ENCODE results near the gene PLEKHG3.

PLEKHG3 gene

DNA sequence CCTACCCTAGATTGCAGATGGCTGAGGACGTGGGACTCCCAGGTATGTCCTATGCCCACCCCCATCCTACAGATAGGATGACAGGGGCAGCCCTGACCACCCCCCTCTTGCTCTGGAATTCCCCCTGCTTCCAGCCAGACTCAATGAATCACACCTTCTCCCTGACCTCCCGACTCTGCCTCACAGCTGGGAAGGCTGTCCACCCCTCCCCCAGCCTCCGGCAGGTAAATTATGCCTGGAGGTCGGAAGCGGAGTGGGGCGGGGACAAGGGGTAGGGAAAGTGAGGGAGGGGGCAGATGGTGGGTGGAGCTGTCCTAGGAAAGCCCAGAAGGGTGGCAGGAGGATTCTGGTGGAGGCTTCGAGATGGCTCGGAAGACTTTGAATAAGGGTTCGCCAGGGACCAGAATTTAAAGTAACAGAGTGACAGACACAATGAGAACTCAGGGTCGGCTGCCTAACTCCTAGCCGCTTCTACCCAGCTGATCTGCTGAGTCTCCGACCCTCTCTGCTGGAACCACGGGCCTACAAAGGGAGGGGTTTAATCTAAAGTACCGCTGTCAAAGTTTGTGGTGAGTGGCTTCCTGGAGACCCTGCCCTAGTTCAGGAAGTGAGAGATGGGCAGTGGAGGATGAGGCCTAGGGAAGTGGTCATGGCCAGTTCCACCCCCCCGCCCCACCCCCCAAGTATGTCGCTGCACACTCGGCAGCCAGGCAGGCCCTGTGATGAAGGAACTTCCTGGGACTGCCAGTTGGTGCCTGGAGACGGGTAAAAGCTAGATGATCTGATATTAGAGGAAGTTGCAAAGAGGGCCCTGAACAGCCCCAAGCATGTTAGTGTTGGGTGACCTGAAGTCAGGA is 4.2 kb downstream of the PLEKHG3 start:
- no peak for DNase-seq

DNA sequence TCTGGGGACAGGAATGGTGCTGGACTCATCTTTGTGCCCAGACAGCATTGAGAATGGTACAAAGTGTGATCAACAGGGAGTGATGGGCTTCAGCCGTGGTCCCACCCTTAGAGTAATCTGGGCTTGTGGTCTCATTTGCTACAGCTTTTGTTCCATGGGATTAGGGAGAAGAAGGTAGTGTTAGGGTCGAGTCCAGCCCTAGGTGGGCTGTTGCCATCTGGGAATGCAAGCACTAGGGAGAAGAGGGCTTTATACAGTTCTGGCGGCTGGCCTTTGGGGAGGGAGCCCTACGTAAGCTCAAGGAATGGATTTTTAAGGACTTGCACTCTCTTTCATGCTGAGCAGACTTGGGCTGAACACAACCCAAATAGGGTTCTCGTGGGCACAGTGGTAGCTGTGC is 4.9 kb downstream of the PLEKHG3 start:
- DNase-seq, result no peak

DNA sequence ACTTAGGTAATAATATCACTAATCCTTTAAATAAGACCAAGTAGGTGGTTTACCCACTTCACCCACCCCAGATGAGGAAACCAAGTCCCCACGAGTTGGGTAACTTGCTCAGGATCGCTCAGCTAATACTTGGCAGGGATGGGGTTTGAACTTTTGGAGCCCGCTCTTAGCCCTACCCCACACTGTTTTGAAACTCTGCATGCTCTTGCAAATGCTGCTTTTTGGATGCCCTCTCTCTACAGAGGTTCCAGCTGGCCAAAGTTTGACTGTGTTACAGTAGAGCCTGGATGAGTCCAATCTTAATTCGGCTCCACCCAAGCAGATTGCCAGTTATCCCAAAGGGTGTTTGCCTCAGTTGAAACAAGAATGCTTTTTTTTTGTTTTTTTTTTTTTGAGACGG is 6.8 kb downstream of the PLEKHG3 start:
- no peak for DNase-seq

DNA sequence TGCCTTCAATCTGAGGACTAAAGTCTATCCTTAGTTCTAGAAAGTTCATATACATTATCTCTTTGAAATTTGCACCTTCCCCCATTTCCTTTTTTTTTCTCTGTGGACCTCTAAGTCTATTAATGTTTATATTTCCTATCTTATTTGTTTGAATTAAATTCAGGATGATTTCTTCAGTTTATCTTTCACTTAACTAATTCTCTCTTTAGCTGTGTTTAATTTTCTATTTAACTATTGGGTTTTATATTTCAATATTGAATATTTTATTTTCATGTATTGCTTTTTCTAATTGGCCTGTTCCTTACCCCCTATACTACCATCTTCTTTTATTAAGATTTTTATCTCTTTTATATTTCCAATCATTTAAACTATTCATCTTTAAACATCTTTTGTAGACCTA is 9.5 kb downstream of the PLEKHG3 start:
- no peak for DNase-seq

DNA sequence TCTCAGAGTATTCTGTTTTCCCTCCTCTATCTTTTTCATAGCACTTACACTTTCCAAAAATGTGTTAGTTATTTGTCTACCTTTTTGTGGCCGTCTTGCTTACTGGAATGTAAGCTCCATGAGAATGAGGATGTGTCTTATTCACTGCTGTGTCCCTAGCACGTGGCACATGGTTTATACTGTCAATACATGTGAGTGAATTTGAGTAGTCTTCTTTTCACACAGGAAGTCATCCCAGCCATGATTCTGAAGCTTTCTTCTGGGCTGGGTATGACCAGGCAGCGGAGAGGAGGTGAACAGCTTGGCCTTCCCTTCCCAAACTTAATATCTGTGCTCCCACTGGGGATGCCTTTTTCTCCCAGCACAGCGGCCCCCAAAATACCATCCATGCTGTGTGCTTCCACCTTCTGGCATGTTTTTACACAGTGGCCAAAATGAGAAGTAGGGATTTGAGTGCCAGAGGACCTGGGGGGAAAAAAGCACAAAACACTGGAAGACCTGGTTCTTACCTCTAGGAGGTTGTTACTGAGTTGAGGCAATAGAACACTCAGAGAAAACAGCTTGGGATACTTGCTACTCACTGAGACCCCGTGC is 10.3 kb downstream of the PLEKHG3 start:
- DNase-seq, result no peak

DNA sequence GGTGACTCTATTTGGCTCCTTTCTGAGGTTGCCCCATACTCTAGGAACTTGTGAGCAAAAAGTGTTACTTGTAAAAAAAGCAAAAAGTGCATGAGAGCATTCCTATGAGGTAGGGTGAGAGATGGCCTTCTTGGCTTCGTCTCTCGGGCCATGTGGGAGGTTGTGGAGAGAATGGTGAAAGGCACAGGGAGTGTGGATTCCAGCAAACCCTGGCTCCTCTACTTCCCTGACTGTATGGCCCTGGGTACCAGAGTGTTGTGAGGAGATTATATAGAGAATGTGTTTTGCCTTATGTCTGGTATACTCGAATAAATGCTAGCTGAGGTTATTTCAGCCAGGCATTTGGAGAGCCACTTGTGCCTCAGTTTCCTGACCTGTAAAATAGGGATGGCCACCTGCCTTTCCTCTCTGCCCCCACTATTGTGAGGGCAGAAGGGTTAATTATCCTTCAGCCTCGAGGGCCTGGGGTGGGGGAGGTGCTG is 11.0 kb downstream of the PLEKHG3 start:
- DNase-seq, result no peak

DNA sequence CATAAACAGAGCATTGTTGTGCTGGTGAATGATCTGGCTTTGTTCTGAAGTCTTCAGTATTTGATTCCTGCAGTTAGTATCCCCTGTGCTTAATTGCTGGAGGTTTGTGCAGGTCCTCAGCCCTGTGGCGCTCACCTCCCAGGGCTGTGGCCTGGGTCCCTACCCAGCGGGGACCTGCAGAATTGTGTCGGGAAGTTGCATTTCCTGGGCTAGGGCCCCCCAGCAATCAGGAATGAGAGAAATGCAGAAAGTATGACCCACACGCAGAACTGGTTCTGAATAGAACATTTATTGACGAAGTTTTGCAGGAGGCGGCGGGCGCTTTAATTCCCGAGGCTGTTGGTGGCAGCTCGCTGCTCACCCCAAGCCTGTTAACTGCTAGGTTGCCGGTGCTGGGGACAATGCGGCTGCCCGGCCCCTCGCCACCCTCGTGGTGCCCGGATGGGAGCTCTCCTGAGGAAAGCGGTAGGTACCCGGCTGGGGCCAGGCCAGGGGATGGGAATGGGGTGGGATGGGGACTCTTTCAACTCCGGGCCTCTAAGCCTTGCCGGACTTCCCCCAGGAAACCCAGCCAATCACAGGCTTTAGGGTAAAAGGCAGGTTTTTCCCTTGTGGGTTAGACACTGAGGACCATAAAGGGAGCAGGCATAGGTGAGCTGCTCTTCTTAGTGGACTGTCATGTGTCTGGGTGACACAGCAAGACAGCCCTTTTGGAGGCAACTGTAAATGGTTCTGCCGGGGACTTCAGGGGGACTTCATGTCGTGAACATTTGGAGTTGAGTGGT is 11.6 kb downstream of the PLEKHG3 start:
- no peak for DNase-seq

DNA sequence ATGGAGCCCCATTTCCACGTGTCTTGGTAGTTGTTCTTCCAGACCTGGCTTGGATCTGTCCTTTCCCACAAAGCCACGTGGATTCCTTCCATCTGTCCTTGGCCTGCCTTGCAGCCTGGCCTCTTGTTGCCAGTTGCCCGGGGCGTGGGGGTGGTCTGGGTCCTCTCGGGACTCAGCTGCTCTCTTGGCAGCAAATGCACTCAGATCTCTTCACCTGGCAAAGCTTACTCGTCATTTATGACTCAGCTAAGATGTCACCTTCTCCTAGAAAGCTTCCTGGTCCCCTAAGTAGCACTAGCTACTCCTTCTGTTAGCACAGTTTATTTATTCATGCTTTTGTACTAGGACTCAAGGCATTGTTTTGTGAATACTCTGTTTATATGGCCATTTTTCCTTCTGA is 13.6 kb downstream of the PLEKHG3 start:
- no peak for DNase-seq

DNA sequence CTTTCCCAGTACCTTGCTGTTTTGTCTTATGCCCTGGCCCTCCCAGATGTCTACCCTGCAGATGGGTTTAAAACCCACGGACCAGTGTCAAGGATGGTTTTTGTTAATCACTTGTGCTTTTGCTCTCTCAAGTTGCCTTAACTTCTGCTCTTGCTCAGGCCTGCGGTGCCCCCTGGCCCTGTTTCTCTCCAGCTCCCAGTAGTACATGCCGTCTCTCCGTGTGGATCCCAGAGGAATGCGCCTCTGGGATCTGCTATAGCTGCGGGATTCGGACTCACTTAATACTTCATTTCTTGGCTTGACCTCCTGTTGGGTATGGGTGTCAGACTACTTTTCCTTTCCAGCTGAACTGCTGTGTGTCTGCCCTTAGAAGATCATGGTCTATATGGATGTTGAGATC is 14.5 kb downstream of the PLEKHG3 start:
- DNase-seq, result no peak

DNA sequence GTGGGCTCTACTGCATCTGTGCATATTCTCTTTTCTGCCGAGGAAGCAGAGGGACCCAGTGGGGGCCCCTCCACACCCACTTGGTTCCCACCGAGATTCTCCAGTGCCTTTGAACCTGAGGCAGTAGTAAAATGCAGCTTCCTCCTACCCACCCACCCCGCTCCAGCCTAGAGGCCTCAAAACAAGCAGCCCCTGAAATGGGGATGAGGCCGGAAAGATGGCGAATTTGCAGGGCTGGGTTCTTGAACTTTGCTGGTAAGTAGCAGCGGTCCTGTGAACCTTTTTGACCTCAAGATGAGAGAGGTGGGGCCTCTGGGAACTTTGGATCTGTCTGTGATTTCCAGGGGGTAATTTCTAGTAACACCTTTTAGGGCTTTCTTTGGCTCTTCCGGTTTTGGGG is 15.4 kb downstream of the PLEKHG3 start:
- no peak for DNase-seq

DNA sequence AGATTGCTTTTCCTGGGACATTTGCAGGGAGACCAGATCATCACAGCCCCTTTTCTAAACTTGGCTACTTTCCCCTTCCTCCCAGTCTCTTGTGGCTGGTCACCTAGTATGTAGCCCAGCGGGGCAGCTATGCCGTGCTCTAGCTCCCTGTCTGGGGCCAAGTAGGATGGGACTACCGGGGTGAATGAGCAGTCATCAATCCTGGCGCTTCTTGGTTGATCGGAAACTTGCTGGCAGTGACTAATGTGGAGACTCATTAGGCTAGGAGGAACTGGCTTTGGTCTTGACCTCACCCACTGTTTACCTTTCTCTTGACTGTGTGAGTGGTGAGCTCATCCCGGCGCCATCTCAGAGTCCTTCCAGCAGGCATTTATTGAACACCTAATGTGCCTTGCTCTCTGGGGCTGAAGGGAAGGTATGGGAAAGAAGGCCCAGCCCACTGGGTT is 15.9 kb downstream of the PLEKHG3 start:
- DNase-seq, result no peak

DNA sequence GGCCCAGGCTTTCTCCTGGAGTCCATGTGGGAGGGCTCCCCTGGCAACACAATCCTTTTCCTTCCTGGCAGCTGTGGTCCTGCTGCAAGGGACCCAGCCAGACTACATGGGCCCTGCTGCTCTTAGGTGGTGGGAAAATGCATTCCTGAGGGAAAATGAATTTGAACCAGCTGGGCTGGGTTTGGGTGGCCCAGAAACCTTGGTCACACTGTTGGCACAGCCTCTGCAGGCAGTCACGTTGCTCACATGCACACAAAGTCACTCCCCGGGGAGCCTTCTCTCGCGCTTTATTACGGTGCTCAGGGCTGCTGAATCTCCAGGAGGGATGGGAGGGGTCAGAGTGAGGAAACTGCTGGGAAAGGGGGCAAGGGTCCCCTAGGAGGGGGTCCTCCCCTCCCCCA is 17.2 kb downstream of the PLEKHG3 start:
- no peak for DNase-seq

DNA sequence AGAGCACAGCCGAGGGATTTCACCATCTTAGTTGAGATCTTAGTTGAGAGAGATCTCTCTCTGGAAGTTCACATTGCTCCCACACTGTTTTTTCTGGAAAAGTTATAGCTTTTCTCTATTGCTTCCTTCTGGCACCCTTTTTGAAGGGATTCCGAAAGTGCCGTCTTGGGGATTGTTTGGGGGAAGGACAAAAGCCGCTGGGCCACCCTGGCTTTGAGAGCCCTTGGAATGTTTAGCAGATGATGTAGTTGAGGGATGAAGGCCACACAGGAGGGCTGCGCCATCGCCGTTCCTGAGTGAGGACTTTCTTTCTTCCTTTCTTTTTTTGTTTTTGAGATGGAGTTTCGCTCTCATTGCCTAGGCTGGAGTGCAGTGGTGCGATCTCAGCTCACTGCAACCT is 17.7 kb downstream of the PLEKHG3 start:
- DNase-seq, result no peak

DNA sequence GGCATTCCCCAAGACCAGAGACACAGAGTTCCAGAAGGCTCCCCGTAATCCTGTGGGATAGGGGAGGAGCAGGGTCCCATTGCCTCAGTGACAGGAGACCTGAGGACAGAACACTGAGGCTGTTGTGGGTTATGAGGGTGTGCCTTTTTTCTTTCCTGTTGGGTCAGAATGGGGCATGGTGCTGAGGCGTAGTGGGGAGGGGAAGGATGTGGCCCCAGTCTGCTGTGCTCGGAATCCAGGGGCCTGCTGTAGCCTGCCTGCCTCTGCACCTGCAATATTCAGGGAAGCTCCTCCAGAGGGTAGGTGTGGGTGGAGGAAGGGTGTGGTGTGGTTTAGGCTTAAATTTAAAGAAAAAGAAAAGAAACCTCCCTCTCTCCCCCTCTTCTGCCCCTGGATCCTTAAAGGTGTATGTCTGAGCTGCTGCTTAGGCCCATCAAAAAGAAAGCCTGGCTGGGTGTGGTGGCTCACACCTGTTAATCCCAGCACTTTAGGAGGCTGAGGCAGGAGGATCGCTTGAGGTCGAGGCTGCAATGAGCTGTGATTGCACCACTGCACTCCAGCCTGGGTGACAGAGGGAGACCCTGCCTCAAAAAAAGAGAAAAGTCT is 18.7 kb downstream of the PLEKHG3 start:
- DNase-seq, result no peak

DNA sequence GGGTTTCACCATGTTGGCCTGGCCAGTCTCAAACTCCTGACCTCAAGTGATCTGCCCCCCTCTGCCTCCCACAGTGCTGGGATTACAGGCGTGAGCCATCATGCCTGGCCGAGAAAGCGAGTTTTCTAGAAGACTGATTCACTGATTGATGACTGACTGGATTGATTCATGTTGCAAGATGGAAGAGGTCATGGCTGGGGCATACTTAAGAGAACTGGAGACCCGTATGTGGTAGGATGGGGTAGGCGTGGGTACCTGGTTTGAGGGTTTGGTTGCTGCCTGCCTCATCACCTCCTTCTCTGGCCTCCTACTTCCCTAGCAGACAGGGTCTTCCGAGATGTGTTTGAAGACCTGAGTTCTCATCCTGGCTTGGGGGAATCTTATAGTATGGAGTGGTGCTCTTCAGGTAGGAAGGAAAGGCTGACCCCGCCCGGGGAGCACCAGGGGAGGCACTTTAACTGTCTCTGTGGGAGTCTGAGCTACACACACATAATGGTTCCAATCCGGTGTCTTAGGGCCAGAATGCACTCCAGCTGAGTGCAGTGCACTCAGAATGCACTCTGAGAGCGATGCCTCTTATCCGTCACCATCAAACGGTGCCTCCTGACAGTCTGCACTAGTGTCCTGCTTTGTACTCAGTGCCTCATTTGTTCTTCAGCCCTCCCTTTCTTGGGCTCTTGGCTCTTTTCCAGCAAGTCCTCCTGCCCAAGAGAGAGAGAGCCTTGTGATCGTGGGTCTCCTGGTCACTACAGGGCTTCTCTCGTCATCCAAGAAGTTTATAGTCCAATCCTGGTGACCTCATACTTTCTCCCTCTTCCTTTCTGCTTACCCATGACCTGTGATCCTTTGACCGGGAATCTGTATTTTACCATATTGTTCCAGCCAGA is 19.7 kb downstream of the PLEKHG3 start:
- peak in 1 of 2 experiments; percentile 29 for DNase-seq

DNA sequence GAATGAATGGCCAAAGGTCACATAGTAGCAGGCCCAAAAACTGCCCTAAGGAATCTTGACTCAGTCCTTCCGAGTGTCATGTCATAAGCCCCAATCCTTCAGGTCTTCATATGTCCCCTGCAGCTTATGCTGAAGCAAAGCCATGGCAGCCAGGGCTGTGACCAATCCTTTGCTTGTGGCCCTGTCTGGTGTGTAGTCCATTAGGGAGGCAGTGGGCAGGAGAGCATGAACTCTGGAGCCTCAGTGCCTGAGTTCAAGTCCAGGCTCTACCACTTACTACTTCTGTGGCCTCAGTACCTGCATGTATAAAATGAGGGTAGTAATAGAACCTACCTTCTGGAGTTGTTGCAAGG is 20.3 kb downstream of the PLEKHG3 start:
- no peak for DNase-seq

DNA sequence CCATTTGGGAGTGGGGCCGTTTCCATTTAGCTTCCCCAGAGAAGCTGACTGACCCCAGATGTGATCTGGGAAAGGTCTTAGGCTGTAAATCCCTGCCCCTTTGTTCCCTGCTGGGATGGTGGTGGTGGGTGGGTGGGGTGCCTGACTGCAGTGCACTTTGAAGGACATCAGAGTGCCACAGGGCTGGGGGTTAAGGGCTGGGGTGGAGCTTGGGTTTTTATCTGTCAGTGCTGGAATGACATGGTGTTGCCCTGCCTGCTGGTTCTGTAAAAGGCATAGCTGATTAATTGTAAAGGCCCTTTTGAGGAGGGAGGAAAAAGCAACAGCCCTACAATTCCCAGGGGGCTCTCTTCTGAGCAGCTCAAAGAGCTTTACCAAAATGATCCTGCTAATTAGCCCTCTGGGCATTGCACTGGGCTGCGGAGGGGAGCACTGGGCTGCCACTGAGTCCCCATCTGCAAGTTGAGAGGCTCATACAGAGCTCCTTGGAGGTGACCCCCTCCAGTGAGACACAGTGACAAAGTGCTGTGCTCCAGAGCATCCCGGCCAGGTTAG is 21.1 kb downstream of the PLEKHG3 start:
- DNase-seq, result no peak

DNA sequence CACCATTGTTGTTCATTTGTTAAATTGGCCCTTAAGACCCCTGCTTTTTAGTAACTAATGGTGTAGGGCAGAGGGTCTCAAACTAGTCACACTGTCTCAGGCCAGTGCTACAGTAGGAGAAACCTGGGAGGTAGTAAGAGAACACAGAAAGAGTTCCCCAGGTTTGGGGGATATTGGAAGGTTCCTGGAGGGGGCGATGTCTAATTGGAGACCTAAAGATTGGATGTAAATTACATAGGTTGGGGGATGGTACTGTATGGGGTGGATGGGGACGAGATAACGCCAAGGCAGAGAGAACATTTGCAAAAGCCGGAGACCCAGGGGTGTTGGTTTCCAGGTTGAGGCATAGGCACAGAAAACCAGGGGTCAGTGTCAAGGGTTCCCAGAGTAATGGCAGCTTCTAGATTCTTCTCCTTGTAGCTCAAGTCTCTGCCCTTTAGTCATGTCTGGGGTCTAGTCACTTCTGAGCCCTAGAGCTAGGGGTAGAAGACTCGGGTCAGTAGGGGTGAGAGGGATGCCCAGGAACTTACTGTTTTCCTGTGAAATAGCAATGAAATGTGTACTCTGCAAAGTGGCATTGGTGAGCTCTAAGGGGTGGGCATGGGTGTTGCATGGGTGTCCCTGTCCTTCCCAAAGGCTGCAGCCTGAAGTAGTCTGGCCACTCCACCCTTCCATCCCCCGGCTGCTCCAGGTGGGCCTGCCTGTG is 21.8 kb downstream of the PLEKHG3 start:
- no peak for DNase-seq

DNA sequence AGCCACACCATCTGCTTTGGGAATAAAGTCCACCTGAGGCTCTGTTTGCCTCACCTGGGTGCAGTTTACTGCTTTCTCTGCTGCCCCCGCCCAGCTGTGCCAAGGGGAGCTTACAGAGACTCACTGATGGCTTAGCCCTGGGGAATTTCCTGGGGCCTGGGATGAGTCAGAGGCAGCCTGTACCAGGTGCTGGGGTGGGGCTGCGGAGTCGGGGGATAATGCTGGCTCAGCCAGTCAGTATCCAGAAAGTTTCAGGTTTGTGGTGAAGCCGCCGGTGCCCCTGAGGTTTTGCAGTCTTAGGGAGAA is 22.3 kb downstream of the PLEKHG3 start:
- DNase-seq, result peak; percentile 36 to 54

DNA sequence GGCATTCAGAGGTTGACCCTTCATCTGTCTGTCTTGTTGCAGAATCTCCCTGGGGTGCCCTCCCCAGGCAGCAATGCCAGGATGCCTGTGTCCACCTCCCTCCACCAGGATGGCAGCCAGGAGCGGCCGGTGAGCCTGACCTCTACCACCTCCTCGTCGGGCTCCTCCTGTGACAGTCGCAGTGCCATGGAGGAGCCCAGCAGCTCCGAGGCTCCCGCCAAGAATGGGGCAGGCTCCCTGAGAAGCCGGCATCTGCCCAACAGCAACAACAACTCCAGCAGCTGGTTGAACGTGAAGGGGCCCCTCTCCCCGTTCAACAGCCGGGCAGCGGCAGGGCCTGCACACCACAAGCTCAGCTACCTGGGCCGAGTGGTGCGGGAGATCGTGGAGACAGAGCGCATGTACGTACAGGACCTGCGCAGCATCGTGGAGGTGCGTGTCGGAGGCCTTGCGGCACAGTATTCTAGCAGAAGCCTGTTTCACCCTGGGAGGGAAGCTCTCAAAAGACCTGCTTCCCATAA is 23.4 kb downstream of the PLEKHG3 start:
- no peak for DNase-seq

DNA sequence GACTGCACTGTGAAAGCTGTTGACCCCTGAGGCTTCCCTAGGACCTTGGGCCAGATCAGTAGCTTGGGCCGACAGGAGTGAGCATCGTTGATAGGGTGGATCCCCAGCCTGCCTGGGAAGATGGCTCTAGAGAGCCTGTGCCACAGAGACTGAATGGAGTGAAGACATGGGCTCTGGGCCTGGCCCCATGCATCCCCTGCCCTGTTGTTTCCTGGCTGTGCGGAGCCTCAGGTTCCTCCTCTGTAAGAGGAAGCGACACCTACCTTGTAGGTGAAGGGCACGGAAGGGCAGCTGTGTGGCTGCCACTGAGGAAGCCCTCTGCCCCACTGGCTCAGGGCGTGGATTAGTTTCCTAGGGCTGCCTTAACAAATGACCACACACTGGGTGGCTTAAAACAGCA is 23.9 kb downstream of the PLEKHG3 start:
- DNase-seq, result no peak

Measured in activated CD4-positive, alpha-beta T cell treated with anti-CD3 and anti-CD28 coated beads, Interleukin-2, amount 50 U/mL, for 4 hours (primary cell).